ENCODE measurements around the gene AGK. TPM values are rescaled to one million over a fixed set of nuclear protein-coding genes. Genes with fewer than 3 reads are reported as not detected.

The AGK gene
- total RNA-seq, 1 donor: 43.2 TPM

GRCh38 chr7:141533149-141533949 is 17.9 kb upstream of the AGK start:
- TF ChIP-seq, protein P1, sequence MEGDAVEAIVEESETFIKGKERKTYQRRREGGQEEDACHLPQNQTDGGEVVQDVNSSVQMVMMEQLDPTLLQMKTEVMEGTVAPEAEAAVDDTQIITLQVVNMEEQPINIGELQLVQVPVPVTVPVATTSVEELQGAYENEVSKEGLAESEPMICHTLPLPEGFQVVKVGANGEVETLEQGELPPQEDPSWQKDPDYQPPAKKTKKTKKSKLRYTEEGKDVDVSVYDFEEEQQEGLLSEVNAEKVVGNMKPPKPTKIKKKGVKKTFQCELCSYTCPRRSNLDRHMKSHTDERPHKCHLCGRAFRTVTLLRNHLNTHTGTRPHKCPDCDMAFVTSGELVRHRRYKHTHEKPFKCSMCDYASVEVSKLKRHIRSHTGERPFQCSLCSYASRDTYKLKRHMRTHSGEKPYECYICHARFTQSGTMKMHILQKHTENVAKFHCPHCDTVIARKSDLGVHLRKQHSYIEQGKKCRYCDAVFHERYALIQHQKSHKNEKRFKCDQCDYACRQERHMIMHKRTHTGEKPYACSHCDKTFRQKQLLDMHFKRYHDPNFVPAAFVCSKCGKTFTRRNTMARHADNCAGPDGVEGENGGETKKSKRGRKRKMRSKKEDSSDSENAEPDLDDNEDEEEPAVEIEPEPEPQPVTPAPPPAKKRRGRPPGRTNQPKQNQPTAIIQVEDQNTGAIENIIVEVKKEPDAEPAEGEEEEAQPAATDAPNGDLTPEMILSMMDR (IDR thresholded peaks at IDR 0.05; ENCODE audit: insufficient read depth, low read depth, low read length): peak; percentile 99
- H3K4me3 ChIP-seq (ENCODE audit: low read depth, low read length): no peak overlapping the region
- peak; percentile 80 for DNase-seq (ENCODE audit: low read depth)

DNA sequence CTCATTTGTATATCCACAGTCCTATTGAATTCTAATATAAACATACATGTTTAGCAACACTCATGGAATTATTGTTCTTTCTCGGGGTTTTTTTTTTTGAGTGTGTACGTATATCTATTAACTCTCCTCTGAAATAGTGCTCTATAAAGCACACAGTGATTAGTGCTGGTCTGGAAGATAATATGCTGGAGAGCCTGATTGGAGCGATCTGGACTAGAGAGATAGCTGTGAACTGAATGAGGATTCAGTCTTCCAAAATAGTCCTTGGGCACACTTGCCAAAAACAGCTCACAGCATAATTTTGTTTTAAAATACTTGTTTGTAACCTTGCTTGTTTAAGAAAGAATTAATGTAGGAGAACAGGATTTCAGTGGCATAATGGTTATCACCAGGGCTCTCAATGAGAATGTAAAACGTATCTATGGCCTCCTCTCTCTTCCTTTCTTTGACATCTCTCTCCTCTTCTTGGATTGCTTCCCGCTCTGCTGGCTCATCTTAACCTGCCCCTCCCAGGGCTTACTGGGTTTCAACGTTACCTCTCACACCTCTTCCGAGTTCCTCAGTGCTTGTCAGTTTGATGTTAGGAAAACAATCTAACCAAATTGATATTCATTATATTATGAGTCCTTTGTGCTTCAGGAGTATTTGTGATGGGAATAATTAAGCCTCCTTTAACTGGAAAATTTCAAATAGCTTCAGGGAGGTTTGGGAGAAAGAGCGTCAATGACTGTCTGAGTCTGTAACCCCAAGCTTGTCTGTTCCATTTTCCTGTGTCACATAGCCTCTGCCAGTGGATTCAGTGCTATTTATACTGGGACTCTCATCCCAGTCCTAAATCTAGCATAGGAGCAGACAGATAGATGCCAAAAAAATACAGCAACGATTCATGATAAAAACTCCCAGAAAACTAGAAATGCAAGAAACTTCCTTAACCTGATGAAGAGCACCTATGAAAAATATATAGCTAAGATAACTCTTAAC is 16.2 kb upstream of the AGK start:
- TF ChIP-seq, protein P1 (IDR thresholded peaks at IDR 0.05; ENCODE audit: insufficient read depth, low read depth, low read length): no peak
- no peak for DNase-seq (ENCODE audit: low read depth)
- H3K4me3 ChIP-seq (ENCODE audit: low read depth, low read length): no peak overlapping the region

GRCh38 chr7:141537906-141538305 is 13.3 kb upstream of the AGK start:
- no peak for DNase-seq (ENCODE audit: low read depth)
- H3K4me3 ChIP-seq (ENCODE audit: low read depth, low read length): no peak overlapping the region
- TF ChIP-seq, protein P1 (IDR thresholded peaks at IDR 0.05; ENCODE audit: insufficient read depth, low read depth, low read length): no peak

- no peak for DNase-seq (ENCODE audit: low read depth)
- TF ChIP-seq, protein P1 (IDR thresholded peaks at IDR 0.05; ENCODE audit: insufficient read depth, low read depth, low read length): no peak
Observed at GRCh38 chr7:141541375-141541774, 9.8 kb upstream of the AGK start.

DNA sequence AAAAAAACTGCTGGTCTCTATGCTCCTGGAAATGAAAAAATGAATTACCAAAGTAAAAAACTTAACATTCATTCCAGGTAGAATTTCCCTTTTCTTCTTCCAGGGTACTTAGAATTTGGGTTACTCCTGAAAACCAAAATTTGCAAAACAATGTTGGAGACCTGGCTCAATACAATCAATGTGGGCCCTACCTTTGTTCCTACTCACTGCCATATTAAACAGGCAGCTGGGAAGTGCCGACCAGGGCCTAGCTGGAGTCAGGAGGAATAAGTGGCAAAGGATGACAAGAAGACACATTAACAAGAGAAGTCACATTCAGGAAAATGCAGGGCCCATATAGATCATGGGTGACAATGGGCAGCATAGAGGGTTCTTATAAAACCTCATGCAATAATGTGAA is 6.4 kb upstream of the AGK start:
- TF ChIP-seq, protein P1 (IDR thresholded peaks at IDR 0.05; ENCODE audit: insufficient read depth, low read depth, low read length): no peak
- DNase-seq (ENCODE audit: low read depth): no peak
- H3K4me3 ChIP-seq (ENCODE audit: low read depth, low read length): no peak overlapping the region

More at GRCh38 chr7:141541375-141541774, 9.8 kb upstream of the AGK start:
- no peak overlapping the region for H3K4me3 ChIP-seq (ENCODE audit: low read depth, low read length)

DNA sequence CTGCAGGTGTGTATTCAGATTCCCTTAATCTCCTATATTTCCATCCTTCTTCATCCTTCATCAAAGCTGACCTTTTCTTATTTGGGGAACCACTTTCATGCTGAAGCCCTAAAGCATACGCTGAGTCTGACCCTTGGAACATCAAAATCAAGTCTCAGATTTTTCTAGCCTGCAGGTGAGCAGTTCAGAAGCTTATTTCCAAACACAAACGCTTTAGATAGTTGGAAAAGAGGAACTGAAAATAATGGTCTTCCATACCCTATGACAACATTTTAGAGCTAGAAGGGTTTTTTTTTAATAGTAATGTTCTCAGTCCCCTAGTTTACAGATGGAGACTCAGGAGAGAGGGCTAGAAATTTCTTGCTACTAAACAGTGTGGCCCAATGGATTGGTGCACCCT is 1.6 kb upstream of the AGK start:
- DNase-seq (ENCODE audit: low read depth): no peak
- TF ChIP-seq, protein P1 (IDR thresholded peaks at IDR 0.05; ENCODE audit: insufficient read depth, low read depth, low read length): no peak
- no peak overlapping the region for H3K4me3 ChIP-seq (ENCODE audit: low read depth, low read length)

All from fibroblast of villous mesenchyme (primary cell).